Measurements from ENCODE around the gene MYL12B.

- no peak for TF ChIP-seq CTCF (IDR thresholded peaks at IDR 0.05; ENCODE audit: poor library complexity)
- no peak for TF ChIP-seq EZH2phosphoT487 (IDR thresholded peaks at IDR 0.05; ENCODE audit: low read depth, severe bottlenecking, unreplicated experiment)
Measured at GRCh38 chr18:3250237-3251107, 11.5 kb upstream of the MYL12B start.
